HG02973 (cell line): Measurements from ENCODE around the gene MAD1L1.

ENCODE experiments used
- ATAC-seq: cut with Tn5 transposase; IDR thresholded peaks from one replicate; pipeline ENCODE4 v1.9.1; 2021; ENCODE audit warnings: moderate library complexity; ENCODE audit not compliant: unreplicated experiment

MAD1L1 gene

DNA sequence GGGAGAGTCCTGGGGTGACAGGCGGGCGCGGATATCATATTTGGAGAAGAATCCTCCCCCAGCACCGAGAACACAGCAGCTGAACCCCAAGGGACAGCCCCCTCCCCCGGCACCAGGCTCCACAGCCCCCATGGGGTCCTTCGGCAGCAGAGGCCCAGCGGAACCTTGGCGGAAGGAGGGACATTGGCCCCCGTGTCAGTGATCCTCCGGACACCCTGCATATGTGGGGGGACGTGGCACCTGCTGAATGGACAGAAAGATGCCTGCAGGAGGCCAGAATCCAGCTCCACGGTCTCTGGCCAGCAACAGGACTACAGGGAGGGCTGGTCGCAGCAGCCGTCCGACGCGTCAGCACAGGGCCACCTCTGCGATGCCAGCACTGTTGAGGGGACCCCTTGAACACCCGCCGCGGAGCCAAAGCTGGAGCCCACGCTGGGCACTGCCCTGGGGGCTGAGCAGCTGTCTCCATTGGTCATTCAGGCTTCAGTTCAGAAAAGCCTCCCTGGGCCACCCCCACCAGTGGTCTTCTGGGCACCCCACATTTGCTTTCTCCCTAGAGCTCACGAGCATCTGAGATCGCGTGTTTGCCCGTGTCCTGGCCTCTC, 322.6 kb downstream of the MAD1L1 start:
- ATAC-seq = no peak

DNA sequence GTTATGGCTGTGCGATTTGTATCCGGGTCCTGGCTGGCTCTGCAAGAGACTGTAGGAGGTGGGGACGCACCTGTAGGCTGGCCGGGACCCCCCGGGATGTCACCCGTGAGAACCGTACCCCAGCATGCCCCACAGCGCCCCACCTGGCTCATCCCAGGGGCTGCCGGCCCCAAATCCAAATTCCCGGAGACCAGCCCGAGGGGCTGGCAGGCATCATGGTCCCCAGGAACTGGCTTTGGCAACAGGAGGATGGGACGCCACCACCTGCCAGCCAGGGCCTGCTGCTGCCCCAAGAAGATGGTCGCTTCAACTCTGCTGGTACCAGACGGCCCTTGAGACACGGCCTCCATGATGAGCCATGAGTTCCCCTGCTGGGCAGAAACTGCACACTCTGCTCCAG, 323.3 kb downstream of the MAD1L1 start:
- no peak for ATAC-seq

DNA sequence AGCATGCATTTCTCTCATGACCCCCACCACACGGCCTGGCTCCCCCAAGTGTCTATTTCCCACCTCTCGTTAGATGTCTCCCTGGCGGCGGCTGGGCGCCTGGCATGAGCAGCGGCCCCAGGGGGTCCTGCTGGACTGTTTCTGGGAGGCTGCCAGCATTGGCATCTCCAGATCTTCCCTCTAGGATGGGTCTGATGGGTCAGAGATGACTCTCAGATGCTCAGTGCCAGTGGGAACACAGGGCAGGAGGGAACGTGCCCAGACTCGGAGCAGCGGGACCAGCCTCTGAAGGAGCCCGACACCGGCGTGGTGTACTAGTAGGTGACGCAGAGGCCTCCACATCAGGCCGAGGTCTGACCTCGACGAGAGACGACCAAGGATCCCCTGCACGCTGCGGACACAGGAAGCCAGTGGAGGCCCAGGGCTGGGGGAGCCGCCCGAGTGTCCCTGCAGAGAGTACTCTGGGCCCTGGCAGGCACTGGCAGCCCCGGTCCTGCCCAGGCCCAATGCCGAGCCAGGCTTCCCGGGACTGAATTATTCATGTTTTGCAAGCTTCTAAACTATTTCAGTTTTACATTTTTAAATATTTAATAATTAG, 323.8 kb downstream of the MAD1L1 start:
- ATAC-seq = no peak

DNA sequence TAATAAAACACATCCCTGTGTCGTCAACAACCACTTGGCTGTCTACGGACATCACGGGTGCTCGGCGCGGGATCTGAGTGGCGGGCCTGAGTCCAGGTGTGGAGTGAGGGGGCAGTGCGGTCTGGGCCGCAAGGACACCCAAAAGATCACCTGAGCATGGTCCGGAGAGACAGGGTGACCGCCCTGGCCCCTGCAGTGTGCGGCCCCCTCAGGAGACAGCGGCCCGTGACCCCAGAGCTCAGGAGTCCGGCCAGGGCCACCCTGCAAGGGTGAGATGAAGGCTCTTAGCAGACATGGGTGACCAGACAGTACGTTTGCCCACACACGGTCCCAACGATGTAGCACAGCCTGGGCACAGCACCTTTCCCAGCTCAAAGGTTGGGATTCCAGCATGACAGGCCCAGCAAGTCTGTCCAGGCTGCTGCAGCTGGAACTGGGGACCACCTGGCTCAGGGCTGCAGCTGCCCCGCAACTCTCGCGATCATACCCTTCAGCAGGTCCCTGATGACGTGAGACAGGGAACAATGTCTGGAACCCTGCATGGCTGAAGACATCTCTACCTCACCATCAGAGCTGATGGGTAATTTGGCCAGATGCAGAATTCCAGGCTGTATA, 324.9 kb downstream of the MAD1L1 start:
- ATAC-seq = no peak

GRCh38 chr7:1906988-1907745, 325.6 kb downstream of the MAD1L1 start:
- ATAC-seq = no peak

DNA sequence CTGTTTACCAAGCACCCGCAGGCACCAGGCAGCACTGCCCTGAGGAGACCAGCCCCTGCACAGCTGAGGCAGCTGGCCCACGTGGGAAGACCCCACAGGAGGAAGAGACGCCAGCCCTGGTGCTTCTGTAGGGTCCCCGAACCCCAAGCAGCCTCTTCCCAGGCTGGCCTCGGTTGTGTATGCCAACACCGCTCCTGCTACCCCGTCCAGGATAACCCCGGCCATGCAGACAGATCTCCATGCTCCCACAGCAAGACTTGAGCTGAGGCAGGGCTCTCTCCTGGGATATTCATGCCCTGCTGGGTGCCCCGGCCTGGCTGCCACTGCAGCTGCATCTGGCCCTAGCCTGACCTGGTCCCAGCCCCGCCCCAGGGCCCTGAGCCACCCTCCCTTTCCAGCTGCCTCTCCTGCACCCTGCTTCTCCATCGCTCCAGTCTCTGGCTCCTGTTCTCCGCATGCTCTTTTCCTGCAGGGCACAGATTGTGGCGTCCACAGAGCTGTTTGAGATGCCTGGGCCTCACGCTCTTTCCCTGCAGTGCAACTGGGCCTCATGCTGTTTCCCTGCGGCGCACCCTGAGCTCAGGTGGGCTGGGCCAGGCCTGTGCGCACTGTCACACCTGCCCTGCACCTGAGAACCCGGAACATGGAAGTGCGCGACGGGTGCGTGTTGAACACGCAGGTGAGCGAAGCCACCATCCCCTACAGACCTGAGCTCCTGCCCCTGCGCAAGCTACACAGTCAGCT, 326.5 kb downstream of the MAD1L1 start:
- ATAC-seq = no peak

DNA sequence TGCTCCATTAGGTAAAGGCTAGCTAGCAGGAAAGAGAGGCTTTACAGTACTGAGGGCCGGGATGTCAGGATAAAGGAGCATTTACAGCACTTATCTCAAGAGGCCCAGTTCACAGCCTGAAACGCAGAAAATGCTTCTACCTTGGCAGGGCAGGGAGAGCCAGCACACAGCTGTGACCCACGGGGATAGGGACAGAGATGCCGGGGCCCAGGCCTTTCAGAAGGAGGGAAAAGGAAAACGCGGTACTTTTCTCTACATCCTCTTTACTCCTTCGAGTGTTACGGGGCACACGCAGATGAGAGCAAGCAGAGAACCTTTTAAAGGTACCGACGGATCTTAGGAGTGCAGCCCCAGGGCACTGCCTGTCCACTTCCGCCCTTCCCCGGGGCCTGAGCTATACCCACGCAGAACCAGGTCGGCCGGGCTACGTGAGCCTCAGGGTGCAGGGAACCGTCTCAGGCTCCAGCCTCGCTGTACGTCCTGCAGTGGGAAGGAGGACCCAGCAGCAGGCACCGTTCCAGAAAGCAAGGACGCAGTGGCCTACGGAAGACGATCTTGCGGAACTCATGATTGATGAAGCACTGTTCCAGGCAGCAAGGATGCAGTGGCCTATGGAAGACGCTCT, 330.4 kb downstream of the MAD1L1 start:
- no peak for ATAC-seq

DNA sequence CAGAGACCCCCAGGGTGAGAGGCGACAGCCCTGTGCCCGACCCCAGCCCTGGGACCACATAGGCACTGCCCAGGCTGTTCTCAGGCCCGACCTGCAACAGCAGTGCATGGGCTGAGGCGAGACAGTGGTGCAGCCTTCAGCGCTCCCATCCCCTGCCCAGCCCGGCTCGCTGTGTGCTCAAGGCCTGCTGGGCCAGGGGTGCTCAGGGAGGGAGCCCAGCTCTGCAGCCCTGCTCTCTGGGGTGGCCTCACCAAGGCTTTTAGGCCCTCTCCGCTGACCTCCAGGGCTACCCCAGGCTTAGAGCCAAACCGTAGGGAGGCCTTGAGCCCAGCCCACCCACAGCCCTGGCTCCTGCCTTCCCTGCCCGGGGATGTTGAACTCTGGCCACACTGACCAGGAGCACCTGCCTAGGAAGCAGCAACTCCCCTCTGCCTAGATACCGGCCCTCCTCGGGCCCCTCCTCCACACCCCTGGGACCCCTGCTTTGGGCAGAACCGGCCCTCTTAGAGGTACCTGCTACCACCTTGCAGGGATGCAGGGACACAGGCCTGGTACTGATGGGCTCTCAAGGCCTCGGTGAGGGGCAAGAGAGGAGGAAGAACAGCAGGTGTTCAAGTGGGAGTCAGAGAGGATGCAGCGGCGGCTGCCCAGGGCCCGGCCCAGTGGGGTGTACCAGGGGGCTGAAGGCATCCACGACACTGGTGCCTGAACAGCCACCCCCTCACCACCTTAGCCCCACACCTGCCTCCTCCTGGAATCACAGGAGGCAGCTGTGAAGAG, 331.1 kb downstream of the MAD1L1 start:
- no peak for ATAC-seq

DNA sequence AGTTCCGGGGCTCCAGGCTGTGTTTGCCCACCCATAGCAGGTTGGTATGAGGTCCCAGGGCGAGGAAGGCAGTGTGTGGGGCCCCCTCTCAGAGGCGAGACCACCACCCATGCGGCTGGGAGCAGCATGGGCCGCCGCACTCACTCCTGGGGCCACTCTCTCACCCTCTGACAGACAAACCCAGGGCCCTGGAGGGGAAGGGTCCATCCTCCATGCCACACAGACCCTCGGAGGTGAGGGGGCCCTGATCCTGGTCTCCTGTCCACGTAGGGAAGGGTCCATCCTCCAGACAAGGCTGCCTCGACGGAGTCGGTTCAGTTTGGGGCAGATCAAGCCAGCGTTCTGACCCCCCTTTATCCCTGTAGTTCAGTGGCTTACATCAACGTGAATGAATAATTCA, 331.9 kb downstream of the MAD1L1 start:
- no peak for ATAC-seq

DNA sequence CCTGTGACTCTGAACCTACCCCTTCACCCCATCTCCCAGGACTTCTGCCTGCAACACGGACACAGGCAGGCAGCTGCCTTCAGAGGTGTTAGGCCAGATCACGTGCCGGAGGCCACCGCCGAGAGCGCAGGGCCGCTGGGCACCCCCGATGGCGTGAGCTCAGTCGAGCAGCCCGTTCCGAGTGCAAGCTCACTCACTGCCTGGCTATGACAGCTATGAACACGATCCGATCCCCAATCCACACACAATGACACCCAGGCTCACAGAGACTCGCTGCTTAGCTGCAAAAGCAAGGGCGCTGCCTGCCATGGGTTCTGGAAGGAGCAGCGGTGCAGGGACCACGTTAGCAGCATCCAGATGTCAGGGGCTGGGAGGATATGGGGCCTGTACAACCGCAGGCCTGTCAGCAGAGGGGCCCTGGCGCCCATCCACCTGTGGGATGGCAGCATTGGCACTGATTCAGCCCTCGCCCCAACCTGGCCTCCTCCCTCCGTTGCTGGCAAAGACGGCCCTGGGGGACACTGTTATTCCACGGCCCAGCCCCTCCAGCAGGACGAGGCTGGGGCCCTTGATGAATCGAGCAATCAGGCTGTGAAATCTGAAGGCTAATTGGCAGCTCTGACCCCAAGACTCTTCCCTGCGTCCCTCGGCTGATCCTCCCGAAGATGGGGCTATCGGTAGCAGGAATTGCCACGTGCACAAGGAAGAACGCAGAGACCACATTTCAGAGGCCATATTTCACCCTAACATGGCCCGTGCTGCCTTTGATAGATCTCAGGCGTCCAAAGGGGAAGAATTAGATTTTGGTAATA, 332.6 kb downstream of the MAD1L1 start:
- no peak for ATAC-seq

DNA sequence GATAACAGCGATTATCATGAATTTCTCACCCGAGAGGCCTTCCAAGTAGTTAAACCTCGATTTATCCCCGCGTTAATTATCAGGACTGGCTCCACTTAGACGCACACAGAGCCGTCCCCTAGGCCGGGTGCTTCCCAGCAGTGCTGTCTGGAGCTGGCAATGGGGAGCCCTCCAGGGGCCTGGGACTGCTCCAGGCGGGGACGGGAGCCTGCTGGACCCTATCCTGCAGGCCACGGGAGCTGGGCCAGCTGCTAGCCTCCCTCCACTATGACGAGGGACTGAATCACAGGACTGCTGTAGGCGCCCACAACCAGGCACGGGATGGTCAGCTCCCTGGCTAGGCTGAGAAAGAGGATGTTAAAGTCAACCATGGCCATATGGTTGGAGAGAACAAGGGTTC, 333.5 kb downstream of the MAD1L1 start:
- ATAC-seq = no peak

- no peak for ATAC-seq
These were observed 334.0 kb downstream of the MAD1L1 start for GRCh38 chr7:1898628-1899185.

DNA sequence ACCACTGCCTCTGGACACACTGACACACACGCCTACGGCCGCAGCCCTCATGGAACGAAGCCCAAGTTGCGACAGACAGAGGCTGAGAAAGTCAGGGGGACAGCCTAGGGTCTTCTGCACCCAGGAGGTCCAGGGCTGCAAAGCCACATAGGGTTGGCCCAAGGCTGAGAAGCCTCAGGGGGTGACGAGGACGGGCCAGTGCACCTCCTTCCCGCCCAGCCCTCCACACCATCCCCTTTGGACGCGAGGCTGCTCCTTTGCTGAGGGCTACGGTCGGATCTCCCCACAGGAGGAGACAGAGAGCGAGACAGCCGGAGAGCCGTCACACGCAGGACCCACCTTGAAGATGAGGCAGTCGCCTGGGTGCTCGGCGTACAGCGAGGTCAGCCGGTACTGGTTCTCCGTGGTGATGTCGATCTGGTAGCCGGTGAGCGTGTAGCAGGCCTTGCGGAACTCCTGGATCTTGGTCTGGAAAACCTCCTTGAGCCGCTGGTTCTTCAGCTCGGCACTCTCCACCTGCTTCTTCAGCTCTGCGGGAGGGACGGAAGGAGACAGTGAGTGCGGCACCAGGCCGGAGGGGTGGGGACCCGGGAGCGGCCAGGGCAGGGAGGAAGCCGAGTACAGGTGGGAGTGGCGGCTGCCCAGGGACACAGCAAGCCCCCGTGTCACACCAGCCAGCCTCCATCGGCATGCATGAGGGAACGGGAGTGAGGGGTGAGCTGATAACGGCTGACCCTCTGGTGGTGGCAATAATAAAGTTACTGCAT, 334.7 kb downstream of the MAD1L1 start:
- no peak for ATAC-seq

DNA sequence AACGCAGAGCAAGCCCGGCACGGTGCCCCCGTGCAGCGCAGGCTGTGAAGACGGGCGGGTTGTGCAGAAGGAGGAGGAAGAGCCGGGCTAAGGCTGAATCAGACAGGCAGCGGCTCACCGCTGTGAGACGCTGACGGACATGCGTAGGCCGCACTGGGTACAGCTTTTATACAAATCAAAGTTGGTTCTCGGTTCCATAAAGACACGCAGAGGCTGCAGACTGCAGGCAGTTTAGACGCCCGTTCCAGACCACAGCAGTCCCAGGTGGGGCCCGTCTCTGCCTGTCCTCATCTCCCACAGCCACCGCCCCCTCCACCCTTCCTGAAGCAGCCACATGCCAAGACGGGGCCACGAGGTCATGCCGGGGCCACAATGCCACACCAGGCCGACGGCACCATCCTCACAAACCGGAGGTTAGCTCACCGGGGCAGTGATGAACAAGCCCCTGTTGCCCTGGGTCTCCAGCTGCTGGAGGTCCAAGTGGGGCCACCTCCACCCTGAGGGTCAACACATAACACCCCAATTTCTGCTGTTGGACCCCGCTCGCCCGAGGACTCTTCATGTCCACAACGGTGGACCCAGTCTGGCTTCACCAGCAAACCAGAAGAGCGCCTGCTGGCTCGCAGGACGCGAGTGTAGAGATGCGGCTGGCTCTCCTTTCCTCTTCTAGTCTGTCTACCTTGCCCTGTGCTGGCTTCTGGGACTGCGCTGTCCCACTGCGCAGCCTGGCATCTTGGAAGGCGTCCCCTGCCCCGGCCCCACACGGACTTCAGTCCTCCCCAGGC, 335.5 kb downstream of the MAD1L1 start:
- ATAC-seq = no peak

DNA sequence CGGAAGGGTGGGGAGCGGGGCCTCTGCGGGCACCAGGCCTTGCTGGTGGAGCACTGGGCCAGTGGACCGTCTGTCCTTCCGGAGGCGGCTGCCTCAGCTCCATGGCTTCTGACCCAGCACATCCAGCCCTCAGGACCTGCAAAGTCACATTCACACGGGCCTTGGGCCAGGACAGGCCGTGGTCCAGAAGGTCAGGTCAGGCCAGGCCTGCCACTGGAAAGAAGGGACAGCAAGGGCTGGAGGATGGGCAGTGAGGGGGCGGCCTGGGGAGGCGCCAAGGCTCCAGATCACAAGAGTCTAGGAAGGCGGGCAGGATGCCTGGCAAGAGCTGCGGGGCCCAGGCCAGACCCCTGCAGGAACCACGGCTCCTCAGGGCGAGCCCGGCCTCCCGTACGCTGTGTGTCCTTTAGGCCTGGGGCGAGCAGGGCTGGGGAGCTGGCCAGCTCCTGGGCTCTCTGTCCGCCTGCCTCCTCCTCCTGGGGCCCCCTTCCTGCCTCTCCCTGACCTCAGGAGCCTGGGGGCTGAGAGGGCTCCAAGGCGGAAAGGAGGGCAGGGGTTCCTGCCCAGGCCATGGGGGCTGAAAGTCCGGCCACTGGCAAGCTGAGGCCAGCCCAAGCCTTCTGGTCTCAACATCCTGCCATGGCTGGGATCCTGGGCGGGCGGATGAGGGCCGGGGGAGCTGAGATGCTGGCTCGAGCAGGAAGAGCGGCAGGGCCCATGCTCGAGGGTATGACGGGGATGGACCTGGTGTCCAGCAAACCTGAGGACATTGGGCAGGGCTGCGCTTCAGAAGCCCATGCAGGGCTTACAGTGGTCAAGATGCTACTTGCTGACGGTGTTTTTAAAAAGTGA, 336.9 kb downstream of the MAD1L1 start:
- no peak for ATAC-seq

DNA sequence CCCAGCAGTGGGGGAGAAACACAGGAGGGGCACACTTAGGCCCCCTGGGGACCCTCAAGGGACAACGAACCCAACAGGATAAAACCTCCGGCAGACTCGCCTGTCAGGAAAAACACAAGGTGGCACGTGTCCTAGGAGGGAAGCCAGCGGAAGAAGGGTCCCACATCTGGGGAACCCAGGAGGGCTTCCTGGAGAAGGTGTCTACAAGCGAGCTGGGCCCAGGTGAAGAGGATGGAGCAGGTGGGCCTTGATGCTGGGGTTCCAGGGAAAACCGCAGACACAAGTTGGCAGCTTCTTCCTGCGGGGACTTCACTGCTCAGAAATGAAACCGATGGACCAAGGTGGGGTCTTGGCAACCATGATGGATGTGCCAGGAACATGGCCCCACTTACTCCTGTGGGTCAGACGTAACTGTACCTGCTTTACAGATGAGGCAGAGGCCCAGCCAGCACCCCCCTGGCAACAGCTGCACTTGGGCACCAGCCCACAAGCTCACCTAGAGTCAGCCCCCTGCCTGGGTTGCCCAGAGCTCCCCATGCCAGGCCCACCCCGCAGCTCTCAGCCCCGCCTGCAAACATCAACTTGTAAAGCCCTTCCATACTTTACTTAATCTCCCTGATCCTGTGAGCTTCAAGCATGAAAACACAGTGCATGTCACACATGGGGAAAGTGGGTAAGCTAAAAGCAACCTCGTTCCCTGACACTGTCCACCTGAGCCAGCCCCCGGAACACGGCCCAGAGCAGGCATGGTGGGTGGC, 337.7 kb downstream of the MAD1L1 start:
- no peak for ATAC-seq
